GM10266 (cell line): Measurements from ENCODE around the gene ACOT12.

ENCODE experiments used
- DNase-seq: peaks from one replicate; pipeline ENCODE4 v3.0.0; 2012; ENCODE audit errors: extremely low spot score
- CTCF ChIP-seq: IDR thresholded peaks from 2 replicates; pipeline ENCODE4 v1.5.1; 2012; ENCODE audit warnings: mild to moderate bottlenecking, low read depth; ENCODE audit not compliant: control insufficient read depth, insufficient read depth; ENCODE audit errors: missing control alignments

The ACOT12 gene

DNA sequence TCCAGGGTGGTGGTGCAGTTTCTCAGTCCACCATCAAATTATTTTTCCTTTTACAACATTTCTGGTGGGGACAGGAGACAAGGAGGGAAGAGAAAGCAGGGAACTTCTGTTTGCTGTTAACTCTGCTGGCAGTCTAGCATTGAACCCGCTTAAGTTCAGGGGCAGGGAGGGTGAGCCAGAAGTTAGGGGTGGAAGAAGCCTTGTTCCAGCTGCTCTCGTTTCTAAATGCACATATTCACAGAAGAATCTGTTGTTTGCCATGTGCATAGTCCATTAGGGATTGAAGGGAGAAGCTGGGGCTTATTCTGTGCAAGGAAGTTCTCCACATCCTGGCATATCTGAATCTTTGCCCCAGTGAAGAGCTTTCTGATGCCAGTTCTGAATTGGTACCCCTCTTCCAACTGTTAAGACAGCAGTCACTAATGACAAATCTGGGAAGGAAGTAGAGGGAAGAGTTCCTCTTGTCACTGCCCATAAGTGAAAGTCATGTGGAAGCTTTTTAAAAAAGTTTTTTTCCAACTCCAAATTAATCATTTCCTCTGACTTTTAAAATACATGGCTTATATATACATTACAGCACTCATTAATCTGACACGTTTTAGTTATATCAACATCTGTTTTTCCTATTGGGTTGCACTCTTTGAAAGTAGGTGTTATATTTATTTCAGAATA, 32.6 kb upstream of the ACOT12 start:
- TF ChIP-seq CTCF: no peak
- DNase-seq: no peak

GRCh38 chr5:81425569-81425968, 31.6 kb upstream of the ACOT12 start:
- peak; percentile 41 for DNase-seq
- peak; percentile 35 for TF ChIP-seq CTCF

DNA sequence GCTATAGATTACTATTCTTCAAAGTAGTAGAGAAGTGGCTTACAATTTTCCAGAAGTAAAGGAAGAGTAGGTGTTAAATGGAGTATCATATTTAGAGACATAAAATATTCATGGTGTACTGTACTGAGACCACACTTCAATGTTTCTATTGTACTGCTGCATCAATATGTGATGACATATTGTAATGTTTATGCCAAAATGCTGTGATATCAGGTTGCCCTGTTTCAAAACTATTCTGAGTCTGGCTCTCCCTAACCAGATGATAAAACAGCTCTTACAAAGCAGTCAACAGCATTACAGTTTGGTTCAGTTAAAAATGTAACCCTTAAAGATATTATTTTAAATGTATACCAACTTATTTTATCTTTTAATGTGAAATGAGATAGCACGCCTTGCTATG, 30.8 kb upstream of the ACOT12 start:
- no peak for DNase-seq
- TF ChIP-seq CTCF: no peak

DNA sequence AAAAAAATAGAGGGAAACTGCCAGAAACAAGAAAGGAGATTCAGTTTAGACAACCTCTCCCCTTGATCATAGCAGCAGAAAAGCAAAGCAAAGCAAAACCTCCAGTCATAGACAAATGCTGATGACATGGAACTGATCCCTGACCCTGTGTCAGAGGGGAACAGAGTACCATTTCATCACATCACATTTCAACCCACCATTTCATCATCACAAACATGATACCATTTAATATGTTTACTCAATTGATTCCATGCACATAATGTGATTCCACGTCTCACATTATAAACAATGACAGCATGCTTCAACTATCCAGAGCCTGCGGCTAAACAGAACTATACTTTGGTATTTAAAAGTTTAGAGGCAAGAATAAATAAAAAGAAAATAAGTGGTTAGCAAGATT, 28.7 kb upstream of the ACOT12 start:
- no peak for DNase-seq
- no peak for TF ChIP-seq CTCF

DNA sequence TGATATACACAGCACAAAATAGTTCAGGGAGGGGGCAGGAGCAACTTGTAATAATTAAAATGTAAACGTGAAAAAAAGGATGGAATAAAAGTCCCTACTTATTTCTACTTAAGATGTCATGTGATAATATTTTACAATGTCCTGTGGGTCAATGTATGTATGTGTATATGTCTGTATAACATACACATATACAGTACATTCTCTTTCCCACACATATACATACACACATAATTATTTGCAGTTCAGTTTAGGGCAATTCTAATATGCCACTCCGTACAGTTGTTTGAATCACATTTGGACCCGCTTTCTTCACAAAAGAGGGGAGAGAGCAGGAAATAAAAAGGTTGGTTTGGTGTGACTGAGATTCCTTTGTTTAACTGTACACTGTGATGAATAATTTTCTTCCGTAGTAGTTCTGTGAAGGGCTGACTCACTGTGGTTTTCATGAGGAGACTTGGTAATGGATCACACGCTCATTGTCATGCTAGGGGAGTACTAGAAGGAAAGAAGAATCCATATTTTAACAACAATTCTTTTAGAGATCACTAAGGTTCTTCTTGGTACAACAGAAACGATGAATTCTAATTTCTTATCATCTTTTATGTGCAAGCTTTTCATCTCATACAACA, 26.2 kb upstream of the ACOT12 start:
- no peak for DNase-seq

DNA sequence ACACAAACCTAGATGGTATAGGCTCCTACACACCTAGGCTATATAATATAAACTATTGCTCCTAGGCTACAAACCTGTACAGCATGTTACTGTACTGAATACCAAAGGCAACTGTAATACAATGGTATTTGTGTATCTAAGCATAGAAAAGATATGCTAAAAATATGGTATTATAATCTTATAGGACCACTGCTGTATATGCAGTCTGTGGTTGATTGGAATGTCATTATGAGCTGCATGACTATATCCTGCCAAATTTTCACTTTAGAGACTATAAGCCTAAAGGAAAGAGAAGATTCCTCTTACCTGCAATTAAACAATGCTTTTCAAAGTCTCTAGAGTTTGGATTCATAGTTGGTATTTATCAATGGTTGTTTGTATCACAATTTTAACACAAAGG, 24.7 kb upstream of the ACOT12 start:
- TF ChIP-seq CTCF: no peak

More for the DNA sequence above, 26.2 kb upstream of the ACOT12 start:
- TF ChIP-seq CTCF: no peak

DNA sequence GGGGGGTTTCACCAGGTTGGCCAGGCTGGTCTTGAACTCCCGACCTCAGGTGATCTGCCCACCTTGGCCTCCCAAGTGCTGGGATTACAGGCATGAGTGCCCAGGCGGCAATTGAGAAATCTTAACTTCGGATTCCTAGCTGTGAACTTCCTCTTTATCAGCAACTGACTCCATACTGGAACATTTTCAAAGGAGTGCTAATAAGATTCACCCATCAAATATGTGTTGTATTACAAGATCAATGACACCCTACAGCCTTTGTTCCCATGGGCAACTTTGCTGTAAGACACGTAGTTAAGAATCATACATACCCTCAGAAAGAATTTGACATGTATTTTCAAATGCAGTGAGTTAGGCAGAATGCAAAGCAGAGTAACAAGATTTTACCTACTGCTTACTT, 23.1 kb upstream of the ACOT12 start:
- no peak for DNase-seq
- no peak for TF ChIP-seq CTCF

More for the DNA sequence above, 24.7 kb upstream of the ACOT12 start:
- DNase-seq: no peak
